ENCODE measurements around the gene TJP2.
A peak's percentile ranks its signal among the peaks of the same experiment; 100 is the strongest.
"Not testable (repeated sequence)": the region's sequence is repeated elsewhere in the genome, so short reads cannot be mapped to it uniquely, and the experiment has no call there.

Gene TJP2

GRCh38 chr9:69153707-69154521 lies 20.2 kb upstream of the TJP2 start:
- TF ChIP-seq CTCF (IDR thresholded peaks at IDR 0.05; ENCODE audit: low read depth, low read length) = no peak
- H3K36me3 ChIP-seq = no peaks in the 10 kb centered on the region
- no peaks in the 10 kb centered on the region for H3K9me3 ChIP-seq (ENCODE audit: severe bottlenecking)
- H3K27me3 ChIP-seq (ENCODE audit: insufficient read depth, low read depth, severe bottlenecking) = no peaks in the 10 kb centered on the region
- H3K27ac ChIP-seq = no peak overlapping the region
- H3K4me3 ChIP-seq (ENCODE audit: low read depth, low read length) = no peak overlapping the region
- no peak for DNase-seq

- no peak overlapping the region for H3K27ac ChIP-seq
- no peaks in the 10 kb centered on the region for H3K36me3 ChIP-seq
- no peak for TF ChIP-seq CTCF (IDR thresholded peaks at IDR 0.05; ENCODE audit: low read depth, low read length)
- H3K9me3 ChIP-seq (ENCODE audit: severe bottlenecking) = no peaks in the 10 kb centered on the region
- no peak for DNase-seq
- H3K4me3 ChIP-seq (ENCODE audit: low read depth, low read length) = no peak overlapping the region
- H3K27me3 ChIP-seq (ENCODE audit: insufficient read depth, low read depth, severe bottlenecking) = no peaks in the 10 kb centered on the region
Measured at GRCh38 chr9:69155341-69156030, 18.6 kb upstream of the TJP2 start.

- Histone ChIP-seq H3K27ac (no peak overlapping the region), H3K36me3 (no peaks in the 10 kb centered on the region), H3K9me3 (ENCODE audit: severe bottlenecking) (no peaks in the 10 kb centered on the region), H3K27me3 (ENCODE audit: insufficient read depth, low read depth, severe bottlenecking) (no peaks in the 10 kb centered on the region), H3K4me3 (ENCODE audit: low read depth, low read length) (no peak overlapping the region)
- no peak for DNase-seq
- peak; percentile 34; the same call in 1 of the 2 replicates for TF ChIP-seq CTCF (IDR thresholded peaks at IDR 0.05; ENCODE audit: low read depth, low read length)
Measured at GRCh38 chr9:69157751-69158466, 16.2 kb upstream of the TJP2 start.

GRCh38 chr9:69158471-69158870 lies 15.6 kb upstream of the TJP2 start:
- Histone ChIP-seq H3K9me3 (ENCODE audit: severe bottlenecking) (no peaks in the 10 kb centered on the region), H3K27ac (no peak overlapping the region), H3K36me3 (no peaks in the 10 kb centered on the region), H3K4me3 (ENCODE audit: low read depth, low read length) (no peak overlapping the region), H3K27me3 (ENCODE audit: insufficient read depth, low read depth, severe bottlenecking) (no peaks in the 10 kb centered on the region)
- TF ChIP-seq CTCF (IDR thresholded peaks at IDR 0.05; ENCODE audit: low read depth, low read length) = no peak
- no peak for DNase-seq

GRCh38 chr9:69164573-69164972 lies 9.5 kb upstream of the TJP2 start:
- not testable (repeated sequence) for H3K9me3 ChIP-seq (ENCODE audit: severe bottlenecking); DNase-seq; H3K36me3 ChIP-seq; H3K27ac ChIP-seq; H3K4me3 ChIP-seq (ENCODE audit: low read depth, low read length); H3K27me3 ChIP-seq (ENCODE audit: insufficient read depth, low read depth, severe bottlenecking)

GRCh38 chr9:69165581-69165980 lies 8.5 kb upstream of the TJP2 start:
- Histone ChIP-seq H3K9me3 (ENCODE audit: severe bottlenecking) (no peaks in the 10 kb centered on the region), H3K27me3 (ENCODE audit: insufficient read depth, low read depth, severe bottlenecking) (no peaks in the 10 kb centered on the region), H3K4me3 (ENCODE audit: low read depth, low read length) (no peak overlapping the region), H3K27ac (no peak overlapping the region), H3K36me3 (no peaks in the 10 kb centered on the region)
- DNase-seq = no peak
- TF ChIP-seq CTCF (IDR thresholded peaks at IDR 0.05; ENCODE audit: low read depth, low read length) = no peak

Data from WERI-Rb-1 (cell line).